ENCODE results near the gene ARMS2.
A peak's percentile ranks its signal among the peaks of the same experiment; 100 is the strongest.

ARMS2 gene

DNA sequence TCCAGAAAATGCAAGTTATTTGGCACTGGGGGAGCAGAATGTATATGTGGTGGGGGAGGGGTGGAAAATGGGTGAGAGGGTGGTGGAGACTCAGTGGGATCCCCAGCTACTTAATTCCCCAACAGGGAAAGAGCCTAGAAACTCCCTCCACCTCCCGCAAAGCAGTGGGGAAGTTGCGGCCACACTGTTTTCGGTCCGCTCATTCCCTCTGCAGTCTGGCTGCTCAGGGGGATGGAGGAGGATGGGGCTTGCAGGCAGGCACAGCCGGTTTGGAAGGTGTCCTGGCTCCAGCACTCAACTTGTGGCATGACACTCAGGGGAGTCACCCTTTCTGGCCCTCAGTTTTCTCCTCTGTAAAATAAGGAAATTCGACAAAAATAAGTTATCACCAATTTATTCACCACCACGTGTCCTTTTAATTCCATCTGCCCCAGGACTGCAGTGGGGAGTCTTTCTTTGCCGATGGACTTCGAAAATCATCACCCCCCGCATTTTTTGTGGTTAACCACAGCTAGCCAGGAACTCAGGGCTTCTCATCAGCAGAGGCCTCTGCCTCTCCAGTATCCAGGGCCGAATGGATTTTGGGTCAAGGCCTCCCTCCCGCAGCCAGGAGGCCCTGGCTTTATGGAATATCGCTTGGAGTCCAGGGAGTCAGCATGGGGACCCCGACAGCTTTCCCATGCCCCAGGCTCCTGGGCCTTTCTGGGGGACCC lies 5.3 kb downstream of the ARMS2 start:
- TF ChIP-seq, protein P1, sequence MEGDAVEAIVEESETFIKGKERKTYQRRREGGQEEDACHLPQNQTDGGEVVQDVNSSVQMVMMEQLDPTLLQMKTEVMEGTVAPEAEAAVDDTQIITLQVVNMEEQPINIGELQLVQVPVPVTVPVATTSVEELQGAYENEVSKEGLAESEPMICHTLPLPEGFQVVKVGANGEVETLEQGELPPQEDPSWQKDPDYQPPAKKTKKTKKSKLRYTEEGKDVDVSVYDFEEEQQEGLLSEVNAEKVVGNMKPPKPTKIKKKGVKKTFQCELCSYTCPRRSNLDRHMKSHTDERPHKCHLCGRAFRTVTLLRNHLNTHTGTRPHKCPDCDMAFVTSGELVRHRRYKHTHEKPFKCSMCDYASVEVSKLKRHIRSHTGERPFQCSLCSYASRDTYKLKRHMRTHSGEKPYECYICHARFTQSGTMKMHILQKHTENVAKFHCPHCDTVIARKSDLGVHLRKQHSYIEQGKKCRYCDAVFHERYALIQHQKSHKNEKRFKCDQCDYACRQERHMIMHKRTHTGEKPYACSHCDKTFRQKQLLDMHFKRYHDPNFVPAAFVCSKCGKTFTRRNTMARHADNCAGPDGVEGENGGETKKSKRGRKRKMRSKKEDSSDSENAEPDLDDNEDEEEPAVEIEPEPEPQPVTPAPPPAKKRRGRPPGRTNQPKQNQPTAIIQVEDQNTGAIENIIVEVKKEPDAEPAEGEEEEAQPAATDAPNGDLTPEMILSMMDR (IDR thresholded peaks at IDR 0.05; ENCODE audit: insufficient read depth, low read depth, low read length, missing control alignments): no peak
- no peak for DNase-seq (ENCODE audit: low read depth)
- H3K4me3 ChIP-seq (ENCODE audit: low read length): no peak overlapping the region

- peak overlapping the region; percentile 40 for H3K4me3 ChIP-seq (ENCODE audit: low read length)
- no peak for DNase-seq (ENCODE audit: low read depth)
- TF ChIP-seq, protein P1 (IDR thresholded peaks at IDR 0.05; ENCODE audit: insufficient read depth, low read depth, low read length, missing control alignments): no peak
Measured at GRCh38 chr10:122460891-122461293, 6.4 kb downstream of the ARMS2 start.

- DNase-seq (ENCODE audit: low read depth): peak; percentile 69
- peak within 1 kb of the TSS; percentile 84 for H3K4me3 ChIP-seq (ENCODE audit: low read length)
- TF ChIP-seq, protein P1 (IDR thresholded peaks at IDR 0.05; ENCODE audit: insufficient read depth, low read depth, low read length, missing control alignments): no peak
Measured at GRCh38 chr10:122461367-122461728, 6.9 kb downstream of the ARMS2 start, which contains the start of gene HTRA1. Gene HTRA1 (plus strand): TSS chr10:122461553. CDS start chr10:122461653, 100 bp downstream.

- TF ChIP-seq, protein P1 (IDR thresholded peaks at IDR 0.05; ENCODE audit: insufficient read depth, low read depth, low read length, missing control alignments): no peak
- peak; percentile 58 for DNase-seq (ENCODE audit: low read depth)
- peak overlapping the region; percentile 84 for H3K4me3 ChIP-seq (ENCODE audit: low read length)
Measured at GRCh38 chr10:122461729-122462532, 7.5 kb downstream of the ARMS2 start.

GRCh38 chr10:122462533-122463465 lies 8.3 kb downstream of the ARMS2 start:
- TF ChIP-seq, protein P1 (IDR thresholded peaks at IDR 0.05; ENCODE audit: insufficient read depth, low read depth, low read length, missing control alignments): no peak
- peak; percentile 41 for DNase-seq (ENCODE audit: low read depth)
- peak overlapping the region; percentile 84 for H3K4me3 ChIP-seq (ENCODE audit: low read length)

DNA sequence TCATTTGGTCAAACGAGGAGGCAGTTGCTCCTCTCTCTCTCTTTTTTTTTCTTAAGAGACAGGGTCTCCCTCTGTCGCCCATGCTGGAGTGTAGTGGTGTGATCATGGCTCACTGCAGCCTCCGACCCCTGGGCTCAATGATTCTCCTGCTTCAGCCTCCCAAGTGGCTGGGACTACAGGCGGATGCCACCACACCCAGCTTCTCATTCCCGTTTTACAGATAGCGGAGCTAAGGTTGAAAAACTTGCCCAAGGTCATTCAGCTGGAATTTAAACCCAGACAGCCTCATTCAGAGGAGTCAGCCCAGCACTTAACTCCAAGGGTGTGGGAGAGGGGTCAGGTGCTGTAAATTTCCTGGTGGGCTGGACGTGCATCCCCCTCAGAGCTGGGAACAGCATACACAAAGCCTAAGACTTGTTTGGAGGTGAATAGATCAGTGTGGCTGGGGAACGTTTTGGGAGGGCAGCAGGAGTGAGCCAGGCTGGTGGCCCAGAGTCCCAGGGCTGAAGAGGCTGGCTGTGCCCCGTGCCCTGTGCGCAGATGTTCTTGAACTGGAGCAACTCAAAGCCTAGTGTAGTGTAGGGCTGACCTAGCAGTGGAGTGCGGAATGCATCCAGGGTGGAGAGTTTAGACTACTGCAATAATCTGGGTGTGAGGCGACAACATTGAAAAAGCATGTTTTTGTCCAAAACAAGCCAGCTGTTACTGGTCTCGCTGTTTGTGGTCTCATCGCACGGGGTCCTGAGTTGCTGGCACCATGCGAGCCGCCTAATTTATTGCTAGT lies 9.2 kb downstream of the ARMS2 start:
- TF ChIP-seq, protein P1 (IDR thresholded peaks at IDR 0.05; ENCODE audit: insufficient read depth, low read depth, low read length, missing control alignments): no peak
- peak overlapping the region; percentile 84 for H3K4me3 ChIP-seq (ENCODE audit: low read length)
- no peak for DNase-seq (ENCODE audit: low read depth)

Measured in epithelial cell of esophagus (primary cell).